K562 (cell line): Measurements from ENCODE around the gene P4HB. TPM values are rescaled to one million over a fixed set of nuclear protein-coding genes. Genes with fewer than 3 reads are reported as not detected.

Source experiments
- BRD9 ChIP-seq: fragments of 450-650 bp; IDR thresholded peaks from 2 replicates; pipeline ENCODE4 v1.6.1; 2018; ENCODE audit warnings: low read depth; ENCODE audit not compliant: partially characterized antibody
- CHD4 ChIP-seq: fragments of 200-600 bp; sonication (generic); IDR thresholded peaks from 3 replicates; pipeline ENCODE4 v1.6.1; 2012; ENCODE audit warnings: low read depth, mild to moderate bottlenecking, mixed read lengths, low read length, inconsistent platforms; ENCODE audit not compliant: insufficient read depth, insufficient replicate concordance, poor library complexity, severe bottlenecking
- CREM ChIP-seq: IDR thresholded peaks from 2 replicates; pipeline ENCODE4 v1.6.1; 2014; ENCODE audit warnings: antibody characterized with exemption, low read depth
- ELF2 ChIP-seq: fragments of 250-450 bp; sonication (Bioruptor Pico); IDR thresholded peaks from 2 replicates; pipeline ENCODE4 v1.5.0; 2021; ENCODE audit warnings: mild to moderate bottlenecking
- HDAC8 ChIP-seq: fragments of 450-650 bp; IDR thresholded peaks from 2 replicates; pipeline ENCODE4 v1.6.1; 2016; ENCODE audit warnings: mild to moderate bottlenecking, missing genetic modification characterization, moderate library complexity, missing compliant biosample characterization
- MCM3 ChIP-seq: fragments of 450-650 bp; IDR thresholded peaks from 2 replicates; pipeline ENCODE4 v1.6.1; 2016
- NFRKB ChIP-seq: fragments of 450-650 bp; IDR thresholded peaks from 2 replicates; pipeline ENCODE4 v1.6.1; 2016; ENCODE audit warnings: low read depth
- PHF20 ChIP-seq: fragments of 450-650 bp; IDR thresholded peaks from 2 replicates; pipeline ENCODE4 v1.6.1; 2018; ENCODE audit not compliant: partially characterized antibody
- SMAD4 ChIP-seq: fragments of 250-450 bp; sonication (Bioruptor Pico); conservative IDR thresholded peaks from 2 replicates; pipeline ENCODE4 v1.8.0; 2021; ENCODE audit warnings: inconsistent platforms, mild to moderate bottlenecking, moderate library complexity
- TAF1 ChIP-seq: IDR thresholded peaks from 2 replicates; pipeline ENCODE4 v1.6.1; 2011; ENCODE audit warnings: mild to moderate bottlenecking, low read length, moderate library complexity; ENCODE audit not compliant: insufficient read depth, control insufficient read depth, severe bottlenecking; ENCODE audit errors: extremely low read depth
- TFAP4 ChIP-seq: sonication (generic); formaldehyde crosslinking; IDR thresholded peaks from 2 replicates; pipeline ENCODE4 v1.8.0; 2022; ENCODE audit warnings: missing genetic modification reagents, mild to moderate bottlenecking, moderate library complexity, borderline replicate concordance
- ZNF143 ChIP-seq: sonication (generic); formaldehyde crosslinking; IDR thresholded peaks from 2 replicates; pipeline ENCODE4 v1.9.0; 2022; ENCODE audit warnings: mild to moderate bottlenecking, missing genetic modification reagents
- polyA plus RNA-seq, 8 experiments: library from polyadenylated mRNA; depleted of rRNA in 4 of 8; stranded (reverse) in 5 of 8; unstranded in 3 of 8; fragments of >200 nt; fragmentation: Nextera tagmentation in 2 of 8; fragmentation: Illumina TruSeq in 1 of 8; extraction: Ambion mirVana in 2 of 8; extraction: Trizol in 1 of 8; gene quantifications; 2 replicates each; pipeline versions ENCODE4 v1.2.1 to v1.2.3, GENCODE V29; 2011 to 2014; ENCODE audit warnings: inconsistent platforms in 1 of 8, missing spikeins in 1 of 8
- total RNA-seq, 7 experiments: library from RNA; depleted of rRNA in 6 of 7; stranded (reverse); fragments of >200 nt in 6 of 7; fragmentation: Illumina TruSeq in 2 of 7; extraction: Trizol in 2 of 7; gene quantifications; 2 replicates each; pipeline versions ENCODE4 v1.2.1 to v1.2.3, GENCODE V29; 2011 to 2021; ENCODE audit warnings: low replicate concordance in 1 of 7
- TF ChIP-seq, protein P1 (sequence below): sonication (generic); formaldehyde crosslinking; IDR thresholded peaks from 2 replicates; pipeline ENCODE4 v1.8.1; 2022; ENCODE audit warnings: missing genetic modification reagents
- TF ChIP-seq, protein P2 (sequence below): IDR thresholded peaks from 2 replicates; pipeline ENCODE4 v1.6.1; 2011; ENCODE audit warnings: borderline replicate concordance, low read depth, mild to moderate bottlenecking, moderate library complexity, low read length; ENCODE audit not compliant: insufficient read depth, poor library complexity, severe bottlenecking
- TF ChIP-seq, protein P3 (sequence below): sonication (generic); formaldehyde crosslinking; IDR thresholded peaks from 2 replicates; pipeline ENCODE4 v1.8.1; 2023; ENCODE audit warnings: mild to moderate bottlenecking, missing genetic modification reagents
- TF ChIP-seq, protein P4 (sequence below): fragments of 150-350 bp; IDR thresholded peaks from 2 replicates; pipeline ENCODE4 v1.6.1; 2014; ENCODE audit warnings: low read depth, mild to moderate bottlenecking, low read length, borderline replicate concordance

Gene P4HB
- total and polyA plus RNA-seq, 9 of the 15 experiments (the other 6 are each of a cell fraction or from before 2014, with no cell fraction given) = 4.4 to 645 (median 325) TPM

DNA sequence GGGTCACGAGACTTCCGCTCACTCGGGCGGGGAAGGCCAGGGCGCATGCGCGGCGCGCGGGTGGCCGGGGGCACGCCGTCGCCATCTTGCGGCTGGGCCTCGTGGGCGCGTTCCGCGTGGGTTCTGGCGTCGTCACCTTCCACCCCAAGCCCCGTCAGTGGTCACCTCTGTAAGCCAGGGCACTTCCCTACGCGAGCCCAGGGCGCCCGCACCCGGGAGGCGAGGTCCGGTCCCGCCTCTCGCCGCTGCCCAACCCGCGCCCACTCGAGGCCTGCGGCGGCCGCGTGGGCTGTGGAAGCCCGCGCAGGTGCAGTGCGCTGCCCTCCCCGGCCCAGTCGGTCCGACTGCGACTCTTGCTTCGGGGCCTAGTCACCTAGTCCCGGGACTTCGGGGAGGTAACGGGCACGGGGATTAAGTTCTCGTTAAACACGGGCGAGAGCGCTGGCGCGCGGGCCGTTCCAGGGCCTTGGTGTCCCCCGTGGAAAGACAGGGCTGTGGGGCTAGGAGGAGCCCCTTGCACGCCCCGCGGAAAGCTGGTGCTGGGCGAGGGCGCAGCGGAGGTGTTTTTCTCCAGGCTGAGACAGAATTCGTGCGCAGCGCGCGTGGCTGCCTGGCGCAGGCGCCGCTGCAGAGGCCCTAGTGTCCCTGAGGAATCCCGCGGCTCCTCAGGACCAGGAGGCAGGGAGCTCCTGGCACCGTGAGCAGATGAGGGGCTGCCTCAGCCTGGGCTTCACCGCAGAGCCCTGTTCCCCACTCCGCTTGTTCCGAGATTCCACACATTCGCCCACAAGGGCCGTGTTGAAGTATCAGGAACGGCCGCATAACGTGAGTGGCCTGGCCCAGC is 11.3 kb upstream of the P4HB start (continued):
- TF ChIP-seq, protein P1, sequence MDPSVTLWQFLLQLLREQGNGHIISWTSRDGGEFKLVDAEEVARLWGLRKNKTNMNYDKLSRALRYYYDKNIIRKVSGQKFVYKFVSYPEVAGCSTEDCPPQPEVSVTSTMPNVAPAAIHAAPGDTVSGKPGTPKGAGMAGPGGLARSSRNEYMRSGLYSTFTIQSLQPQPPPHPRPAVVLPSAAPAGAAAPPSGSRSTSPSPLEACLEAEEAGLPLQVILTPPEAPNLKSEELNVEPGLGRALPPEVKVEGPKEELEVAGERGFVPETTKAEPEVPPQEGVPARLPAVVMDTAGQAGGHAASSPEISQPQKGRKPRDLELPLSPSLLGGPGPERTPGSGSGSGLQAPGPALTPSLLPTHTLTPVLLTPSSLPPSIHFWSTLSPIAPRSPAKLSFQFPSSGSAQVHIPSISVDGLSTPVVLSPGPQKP = no peak
- TF ChIP-seq CREM = no peak; the same call in 1 of the 2 replicates
- TF ChIP-seq, protein P2, sequence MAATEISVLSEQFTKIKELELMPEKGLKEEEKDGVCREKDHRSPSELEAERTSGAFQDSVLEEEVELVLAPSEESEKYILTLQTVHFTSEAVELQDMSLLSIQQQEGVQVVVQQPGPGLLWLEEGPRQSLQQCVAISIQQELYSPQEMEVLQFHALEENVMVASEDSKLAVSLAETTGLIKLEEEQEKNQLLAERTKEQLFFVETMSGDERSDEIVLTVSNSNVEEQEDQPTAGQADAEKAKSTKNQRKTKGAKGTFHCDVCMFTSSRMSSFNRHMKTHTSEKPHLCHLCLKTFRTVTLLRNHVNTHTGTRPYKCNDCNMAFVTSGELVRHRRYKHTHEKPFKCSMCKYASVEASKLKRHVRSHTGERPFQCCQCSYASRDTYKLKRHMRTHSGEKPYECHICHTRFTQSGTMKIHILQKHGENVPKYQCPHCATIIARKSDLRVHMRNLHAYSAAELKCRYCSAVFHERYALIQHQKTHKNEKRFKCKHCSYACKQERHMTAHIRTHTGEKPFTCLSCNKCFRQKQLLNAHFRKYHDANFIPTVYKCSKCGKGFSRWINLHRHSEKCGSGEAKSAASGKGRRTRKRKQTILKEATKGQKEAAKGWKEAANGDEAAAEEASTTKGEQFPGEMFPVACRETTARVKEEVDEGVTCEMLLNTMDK = peak; percentile 3
- TF ChIP-seq, protein P3, sequence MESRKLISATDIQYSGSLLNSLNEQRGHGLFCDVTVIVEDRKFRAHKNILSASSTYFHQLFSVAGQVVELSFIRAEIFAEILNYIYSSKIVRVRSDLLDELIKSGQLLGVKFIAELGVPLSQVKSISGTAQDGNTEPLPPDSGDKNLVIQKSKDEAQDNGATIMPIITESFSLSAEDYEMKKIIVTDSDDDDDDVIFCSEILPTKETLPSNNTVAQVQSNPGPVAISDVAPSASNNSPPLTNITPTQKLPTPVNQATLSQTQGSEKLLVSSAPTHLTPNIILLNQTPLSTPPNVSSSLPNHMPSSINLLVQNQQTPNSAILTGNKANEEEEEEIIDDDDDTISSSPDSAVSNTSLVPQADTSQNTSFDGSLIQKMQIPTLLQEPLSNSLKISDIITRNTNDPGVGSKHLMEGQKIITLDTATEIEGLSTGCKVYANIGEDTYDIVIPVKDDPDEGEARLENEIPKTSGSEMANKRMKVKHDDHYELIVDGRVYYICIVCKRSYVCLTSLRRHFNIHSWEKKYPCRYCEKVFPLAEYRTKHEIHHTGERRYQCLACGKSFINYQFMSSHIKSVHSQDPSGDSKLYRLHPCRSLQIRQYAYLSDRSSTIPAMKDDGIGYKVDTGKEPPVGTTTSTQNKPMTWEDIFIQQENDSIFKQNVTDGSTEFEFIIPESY = 0 out of 2 replicates have a peak, but pooled peaks have one; percentile 27
- TF ChIP-seq CHD4 = peak; percentile 85
- peak; percentile 63; the same call in 1 of the 2 replicates for TF ChIP-seq TFAP4 (CRISPR knock-in tag)
- TF ChIP-seq SMAD4 (CRISPR knock-in tag) = peak; percentile 82; the same call in 1 of the 2 replicates
- TF ChIP-seq BRD9 = peak; percentile 42
- TF ChIP-seq ZNF143 = peak; percentile 61
- no peak for TF ChIP-seq MCM3
- TF ChIP-seq PHF20 = peak; percentile 80
- peak; percentile 88; the same call in 1 of the 2 replicates for TF ChIP-seq NFRKB
- TF ChIP-seq ELF2 (CRISPR knock-in tag) = peak; percentile 94
- TF ChIP-seq TAF1 = peak; percentile 15
- TF ChIP-seq, protein P4, sequence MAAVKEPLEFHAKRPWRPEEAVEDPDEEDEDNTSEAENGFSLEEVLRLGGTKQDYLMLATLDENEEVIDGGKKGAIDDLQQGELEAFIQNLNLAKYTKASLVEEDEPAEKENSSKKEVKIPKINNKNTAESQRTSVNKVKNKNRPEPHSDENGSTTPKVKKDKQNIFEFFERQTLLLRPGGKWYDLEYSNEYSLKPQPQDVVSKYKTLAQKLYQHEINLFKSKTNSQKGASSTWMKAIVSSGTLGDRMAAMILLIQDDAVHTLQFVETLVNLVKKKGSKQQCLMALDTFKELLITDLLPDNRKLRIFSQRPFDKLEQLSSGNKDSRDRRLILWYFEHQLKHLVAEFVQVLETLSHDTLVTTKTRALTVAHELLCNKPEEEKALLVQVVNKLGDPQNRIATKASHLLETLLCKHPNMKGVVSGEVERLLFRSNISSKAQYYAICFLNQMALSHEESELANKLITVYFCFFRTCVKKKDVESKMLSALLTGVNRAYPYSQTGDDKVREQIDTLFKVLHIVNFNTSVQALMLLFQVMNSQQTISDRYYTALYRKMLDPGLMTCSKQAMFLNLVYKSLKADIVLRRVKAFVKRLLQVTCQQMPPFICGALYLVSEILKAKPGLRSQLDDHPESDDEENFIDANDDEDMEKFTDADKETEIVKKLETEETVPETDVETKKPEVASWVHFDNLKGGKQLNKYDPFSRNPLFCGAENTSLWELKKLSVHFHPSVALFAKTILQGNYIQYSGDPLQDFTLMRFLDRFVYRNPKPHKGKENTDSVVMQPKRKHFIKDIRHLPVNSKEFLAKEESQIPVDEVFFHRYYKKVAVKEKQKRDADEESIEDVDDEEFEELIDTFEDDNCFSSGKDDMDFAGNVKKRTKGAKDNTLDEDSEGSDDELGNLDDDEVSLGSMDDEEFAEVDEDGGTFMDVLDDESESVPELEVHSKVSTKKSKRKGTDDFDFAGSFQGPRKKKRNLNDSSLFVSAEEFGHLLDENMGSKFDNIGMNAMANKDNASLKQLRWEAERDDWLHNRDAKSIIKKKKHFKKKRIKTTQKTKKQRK = no peak
- TF ChIP-seq HDAC8 = peak; percentile 93
